GM19099 (cell line): ENCODE results near the gene RNF183.
A peak's percentile ranks its signal among the peaks of the same experiment; 100 is the strongest.

ENCODE experiments used
- POLR2A ChIP-seq: IDR thresholded peaks from 3 replicates; pipeline ENCODE4 v1.6.1; 2011; ENCODE audit warnings: low read depth; ENCODE audit not compliant: insufficient read length; ENCODE audit errors: extremely low read depth

Gene RNF183

DNA sequence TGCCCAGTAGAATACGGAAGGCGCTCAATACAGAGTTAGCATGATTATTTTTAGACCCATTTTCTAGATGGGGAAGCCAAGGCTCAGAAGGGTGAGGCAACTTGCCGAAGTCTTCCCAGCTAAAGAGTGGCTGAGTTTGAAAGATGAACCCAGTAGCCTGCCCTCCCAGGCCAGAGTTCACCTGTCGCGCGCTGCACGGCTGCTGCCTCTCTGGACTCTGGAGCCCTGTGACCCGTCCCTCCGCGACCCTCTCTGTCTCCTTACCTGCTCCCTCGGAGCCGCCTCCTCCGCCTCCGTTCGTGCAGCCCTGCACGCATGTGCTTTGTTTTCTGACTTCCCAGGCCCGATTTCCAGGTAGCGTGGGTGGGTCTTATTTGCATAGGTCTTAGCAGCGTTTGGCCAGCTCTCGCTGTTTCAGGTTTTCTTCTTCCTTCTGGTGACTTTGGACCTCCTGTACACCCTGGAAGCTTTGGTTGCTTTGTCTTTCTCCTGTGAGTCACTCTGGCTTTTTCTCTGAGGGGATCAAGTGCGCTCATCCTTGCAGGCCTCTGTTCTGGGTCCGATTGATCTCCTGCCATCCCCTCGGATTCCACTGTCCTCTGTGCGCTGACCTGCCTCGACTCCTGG lies at the start of gene RNF183:
Gene RNF183 (minus strand): TSS at position 585 of the 627 bp plus-strand sequence. CDS start 5,192 bp downstream, outside the sequence.
- no peak for TF ChIP-seq POLR2A

- no peak for TF ChIP-seq POLR2A
Observed at GRCh38 chr9:113352411-113352810, 49.2 kb upstream of the RNF183 start.

DNA sequence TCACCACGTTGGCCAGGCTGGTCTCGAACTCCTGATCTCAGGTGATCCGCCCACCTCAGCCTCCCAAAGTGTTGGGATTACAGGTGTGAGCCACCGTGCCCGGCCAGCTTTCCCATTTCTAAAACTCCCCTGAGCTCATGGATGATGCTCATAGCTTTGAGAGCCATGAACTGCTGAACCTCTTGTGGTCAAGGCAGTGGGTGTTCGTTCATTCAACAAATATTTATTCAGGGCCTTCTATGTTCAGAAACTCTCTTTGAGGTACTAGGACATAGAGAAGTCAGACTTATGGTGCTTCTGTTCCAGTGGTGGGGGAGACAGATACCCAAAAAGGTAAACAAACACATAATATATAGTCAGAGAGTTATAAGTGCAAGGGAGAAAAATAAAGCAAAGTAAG lies 48.8 kb upstream of the RNF183 start:
- TF ChIP-seq POLR2A: no peak

GRCh38 chr9:113350937-113351336 lies 47.8 kb upstream of the RNF183 start:
- TF ChIP-seq POLR2A: no peak

- no peak for TF ChIP-seq POLR2A
Observed at GRCh38 chr9:113350107-113350661, 47.0 kb upstream of the RNF183 start.

DNA sequence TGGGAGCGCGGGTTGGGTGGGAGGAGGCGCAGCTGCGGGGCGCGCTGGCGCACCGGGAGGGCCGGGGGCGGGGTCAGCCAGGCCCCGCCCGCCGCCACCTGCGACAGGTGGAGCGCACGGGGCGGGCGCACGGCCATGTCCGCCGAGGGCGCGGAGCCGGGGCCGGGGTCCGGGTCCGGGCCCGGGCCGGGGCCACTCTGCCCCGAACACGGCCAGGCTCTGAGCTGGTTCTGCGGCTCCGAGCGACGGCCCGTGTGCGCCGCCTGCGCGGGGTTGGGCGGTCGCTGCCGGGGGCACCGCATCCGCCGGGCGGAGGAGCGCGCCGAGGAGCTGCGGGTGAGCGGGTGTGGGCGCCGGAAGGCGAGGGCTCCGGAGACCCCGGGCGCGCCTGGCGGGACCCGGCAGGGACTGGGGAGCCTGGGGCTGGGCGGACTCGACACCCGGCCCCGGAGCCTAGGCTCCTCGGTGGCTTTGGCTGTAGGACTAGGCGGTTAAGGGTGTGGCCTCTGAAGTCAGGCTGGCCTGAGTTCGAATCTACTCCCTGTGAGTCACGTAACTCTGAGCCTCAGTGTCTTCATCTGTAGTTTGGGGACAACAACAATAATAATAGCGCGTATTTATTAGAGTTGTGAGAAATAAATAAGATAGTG lies 46.4 kb upstream of the RNF183 start, which contains the start of gene BSPRY:
Gene BSPRY (plus strand): TSS at position 97 of the 650 bp plus-strand sequence. CDS start 39 bp downstream, at position 136.
- TF ChIP-seq POLR2A: no peak

DNA sequence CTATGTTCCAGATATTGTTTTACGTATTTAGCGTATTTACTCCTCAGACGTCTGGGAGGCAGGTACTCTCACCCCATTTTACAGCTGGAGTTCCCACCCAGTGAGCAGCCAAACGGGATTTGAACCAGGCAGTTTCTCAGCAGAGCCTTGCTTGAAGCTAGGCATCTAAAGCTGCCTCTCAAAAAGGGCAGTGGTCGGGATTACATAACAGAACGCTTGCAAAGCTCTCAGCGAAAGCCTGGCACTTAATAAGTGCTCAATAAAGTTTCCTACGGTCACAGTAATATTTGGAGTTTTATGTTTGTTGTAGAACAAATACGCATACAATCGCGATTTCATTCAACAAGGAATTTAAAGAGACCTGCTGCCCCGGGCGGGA lies 45.9 kb upstream of the RNF183 start:
- no peak for TF ChIP-seq POLR2A

DNA sequence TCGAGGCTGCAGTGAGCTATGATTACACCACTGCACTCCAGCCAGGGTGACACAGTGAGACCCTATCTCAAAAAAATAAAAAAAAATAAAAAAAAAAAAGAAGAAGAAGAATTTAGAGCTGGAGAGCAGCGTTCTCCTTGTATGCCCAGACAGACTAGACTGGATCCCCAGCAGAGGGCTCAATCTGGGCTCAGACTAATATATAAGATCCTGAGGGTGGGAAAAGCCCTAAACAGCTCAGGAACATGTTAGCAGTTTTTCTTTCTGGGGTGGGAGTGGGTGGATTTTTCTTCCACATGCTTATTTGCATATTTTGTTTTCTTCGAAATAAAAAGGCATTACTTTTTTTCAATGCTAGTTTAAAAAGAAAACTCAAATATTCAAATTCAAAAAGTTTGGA lies 45.3 kb upstream of the RNF183 start:
- no peak for TF ChIP-seq POLR2A

- TF ChIP-seq POLR2A: no peak
Observed at GRCh38 chr9:113345671-113346070, 42.5 kb upstream of the RNF183 start.

GRCh38 chr9:113345190-113345589 lies 42.0 kb upstream of the RNF183 start:
- no peak for TF ChIP-seq POLR2A

DNA sequence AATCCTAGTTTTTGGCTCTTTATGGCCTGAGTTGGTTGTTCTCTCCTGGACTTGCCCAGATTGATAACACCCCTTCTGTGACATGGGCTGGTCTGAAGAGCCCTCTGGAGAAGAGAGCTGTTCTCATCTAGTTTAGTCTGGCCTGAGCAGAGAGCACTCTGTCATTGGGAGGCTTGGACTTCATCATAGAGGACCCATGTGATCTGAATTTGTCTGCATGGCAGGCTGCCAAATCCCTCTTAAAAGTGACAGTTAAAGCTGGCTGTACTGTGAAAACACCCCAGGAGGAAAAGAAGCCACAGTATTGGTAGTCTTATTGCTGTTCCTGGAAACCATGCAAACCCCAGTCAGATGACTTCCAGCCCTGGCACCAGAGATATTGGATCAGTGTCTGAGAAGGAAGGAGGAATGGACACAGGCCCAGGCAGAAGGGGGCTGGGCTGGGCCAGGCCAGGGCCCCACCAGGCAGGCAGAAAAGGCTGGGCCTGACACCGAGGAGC lies 40.6 kb upstream of the RNF183 start:
- TF ChIP-seq POLR2A: no peak

- TF ChIP-seq POLR2A: no peak
Observed at GRCh38 chr9:113341712-113342410, 38.7 kb upstream of the RNF183 start.

DNA sequence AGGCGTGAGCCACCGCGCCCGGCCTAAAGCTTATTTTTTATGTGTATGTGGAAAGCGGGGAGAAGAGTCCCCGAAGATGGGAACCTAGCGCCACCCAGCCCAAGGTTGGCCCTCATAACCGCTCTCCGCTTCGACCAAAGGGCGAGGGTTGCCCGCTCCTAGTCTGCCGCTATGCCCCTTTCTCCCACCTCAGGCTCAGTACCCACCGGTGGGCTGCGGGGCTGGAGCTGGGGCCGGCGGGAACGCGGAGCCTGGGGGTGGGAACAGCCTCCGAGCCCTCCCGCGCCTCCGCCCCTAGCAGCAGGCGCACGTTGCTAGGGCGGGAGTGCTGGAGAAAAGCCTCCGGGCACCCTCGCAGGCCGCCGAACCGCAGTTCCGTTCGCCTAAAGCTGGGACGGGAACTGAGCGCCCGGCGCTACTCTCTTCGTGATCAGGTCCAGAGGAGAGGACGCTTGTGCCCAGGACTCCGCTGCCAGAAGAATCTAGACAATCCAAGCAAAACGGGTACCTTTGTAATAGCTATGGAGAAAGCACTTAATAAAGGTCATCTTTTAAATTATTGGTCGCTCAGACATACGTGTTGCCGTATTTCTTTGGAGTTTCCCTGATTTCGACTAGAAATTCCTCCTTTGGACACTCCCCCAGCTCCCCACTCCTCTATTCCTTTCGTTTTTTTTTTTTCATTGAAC lies 37.0 kb upstream of the RNF183 start, which contains the start of gene WDR31:
Gene WDR31 (minus strand): TSS at position 265 of the 689 bp plus-strand sequence. CDS start 8,253 bp downstream, outside the sequence.
- peak; percentile 63 for TF ChIP-seq POLR2A

DNA sequence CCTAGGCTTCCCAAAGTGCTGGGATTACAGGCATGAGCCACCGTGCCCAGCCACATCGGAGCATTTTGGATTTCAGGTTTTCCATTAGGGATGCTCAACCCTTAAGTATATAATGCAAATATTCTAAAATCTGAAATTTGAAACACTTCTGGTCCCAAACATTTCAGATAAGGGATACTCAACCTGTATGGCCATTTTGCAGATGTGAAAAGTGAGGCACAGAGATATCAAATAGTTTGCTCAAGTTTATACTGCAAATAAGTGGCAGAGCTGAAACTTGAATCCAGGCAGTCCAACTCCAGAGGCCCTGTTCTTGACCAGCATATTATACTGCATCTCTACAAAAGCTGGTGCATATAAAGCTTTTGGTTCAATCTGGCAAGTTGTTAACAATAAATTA lies 34.5 kb upstream of the RNF183 start:
- TF ChIP-seq POLR2A: no peak

- TF ChIP-seq POLR2A: no peak
Observed at GRCh38 chr9:113331780-113332179, 28.6 kb upstream of the RNF183 start.
